A549 (cell line): ENCODE results near the gene SFXN1. TPM values are rescaled to one million over a fixed set of nuclear protein-coding genes. Genes with fewer than 3 reads are reported as not detected.
A peak's percentile ranks its signal among the peaks of the same experiment; 100 is the strongest.

Experiments used
- ATAC-seq, 2 experiments: fragments of 200-7000 bp in 1 of 2; fragments of >200 bp in 1 of 2; cut with Nextera tagmentation in 1 of 2; cut with Tn5 transposase in 1 of 2; 3 replicates each; pipeline versions ENCODE4 v1.8.0 to v1.9.1; 2018 to 2020; ENCODE audit warnings: mild to moderate bottlenecking in 1 of 2, moderate library complexity in 1 of 2
- CTCF ChIA-PET: fragments of 300-600 bp; sonication (Branson Sonifier 250); formaldehyde crosslinking; extraction: SDS; loops from one replicate; lab custom pipeline; 2021; ENCODE audit warnings: antibody characterized with exemption, inconsistent platforms; lab: Yijun Ruan, JAX
- POLR2A ChIA-PET: fragments of 350-600 bp; formaldehyde crosslinking; extraction: SDS; loops from one replicate; lab custom pipeline; 2021; ENCODE audit warnings: antibody characterized with exemption, inconsistent platforms; lab: Yijun Ruan, JAX
- DNase-seq, 2 experiments: peaks; one replicate each; pipeline versions ENCODE4 v3.0.0 to v3.0.0-alpha.2; 2011 to 2016; ENCODE audit warnings: low read depth in 1 of 2, low spot score in 1 of 2
- FAIRE-seq: peaks from 2 replicates; lab custom pipeline; 2011; peaks lifted over from hg19 to GRCh38; lab: Jason Lieb, UNC
- H3K27ac ChIP-seq, 2 experiments: fragments of >200 bp; sonication (Bioruptor Twin); formaldehyde crosslinking; 3 replicates each; pipeline ENCODE4 v1.5.1; 2016 to 2017
- H3K4me1 ChIP-seq: fragments of >200 bp; sonication (Bioruptor Twin); formaldehyde crosslinking; 3 replicates; pipeline ENCODE4 v1.6.1; 2016
- H3K4me2 ChIP-seq: fragments of >200 bp; sonication (Bioruptor Twin); formaldehyde crosslinking; 3 replicates; pipeline ENCODE4 v1.6.1; 2016
- H3K4me3 ChIP-seq: fragments of >200 bp; sonication (Bioruptor Twin); formaldehyde crosslinking; 3 replicates; pipeline ENCODE4 v1.5.1; 2016
- H3K9me3 ChIP-seq: fragments of >200 bp; sonication (Bioruptor Twin); formaldehyde crosslinking; 3 replicates; pipeline ENCODE4 v1.6.1; 2016
- BHLHE40 ChIP-seq: IDR thresholded peaks from 2 replicates; pipeline ENCODE4 v1.6.1; 2012; ENCODE audit warnings: low read depth, low read length, inconsistent platforms
- CBX2 ChIP-seq: fragments of 200-600 bp; sonication (generic); IDR thresholded peaks from 2 replicates; pipeline ENCODE4 v1.6.1; 2016; ENCODE audit warnings: low read depth, mild to moderate bottlenecking, borderline replicate concordance
- CBX8 ChIP-seq: fragments of 200-600 bp; sonication (generic); IDR thresholded peaks from 2 replicates; pipeline ENCODE4 v1.6.1; 2016
- CEBPB ChIP-seq, 2 experiments: fragments of >200 bp in 1 of 2; sonication (Bioruptor Twin) in 1 of 2; formaldehyde crosslinking in 1 of 2; IDR thresholded peaks; 2 replicates each; pipeline ENCODE4 v1.6.1; 2012 to 2016
- CHD2 ChIP-seq: fragments of 150-350 bp; IDR thresholded peaks from 2 replicates; pipeline ENCODE4 v1.6.1; 2014; ENCODE audit warnings: low read length; ENCODE audit not compliant: partially characterized antibody
- CHD4 ChIP-seq: fragments of 200-600 bp; sonication (generic); IDR thresholded peaks from 2 replicates; pipeline ENCODE4 v1.6.1; 2016; ENCODE audit warnings: antibody characterized with exemption, mild to moderate bottlenecking, borderline replicate concordance
- FOSL2 ChIP-seq, 2 experiments: fragments of 450-650 bp in 1 of 2; fragments of >200 bp in 1 of 2; sonication (Bioruptor Twin) in 1 of 2; formaldehyde crosslinking; IDR thresholded peaks; 2 replicates each; pipeline versions ENCODE4 v1.5.0 to v1.6.1; 2016 to 2020; ENCODE audit warnings: mild to moderate bottlenecking in 1 of 2, moderate library complexity in 1 of 2
- FOXS1 ChIP-seq: fragments of 250-450 bp; sonication (Bioruptor Pico); IDR thresholded peaks from 2 replicates; pipeline ENCODE4 v1.5.0; 2020; ENCODE audit warnings: mild to moderate bottlenecking, moderate library complexity
- HOXA7 ChIP-seq: fragments of 250-450 bp; sonication (Bioruptor Pico); IDR thresholded peaks from 2 replicates; pipeline ENCODE4 v1.5.0; 2020; ENCODE audit warnings: mild to moderate bottlenecking, moderate library complexity
- HOXB13 ChIP-seq: fragments of 250-450 bp; sonication (Bioruptor Pico); IDR thresholded peaks from 2 replicates; pipeline ENCODE4 v1.5.0; 2020; ENCODE audit warnings: low read depth, mild to moderate bottlenecking, moderate library complexity
- MAFK ChIP-seq: fragments of 450-650 bp; IDR thresholded peaks from 2 replicates; pipeline ENCODE4 v1.6.1; 2014; ENCODE audit not compliant: partially characterized antibody
- MAZ ChIP-seq: fragments of 150-350 bp; IDR thresholded peaks from 2 replicates; pipeline ENCODE4 v1.6.1; 2014; ENCODE audit warnings: antibody characterized with exemption, low read depth, low read length, borderline replicate concordance
- MYC ChIP-seq: IDR thresholded peaks from 2 replicates; pipeline ENCODE4 v1.6.1; 2012; ENCODE audit warnings: mild to moderate bottlenecking, inconsistent platforms, low read length, improper control_type of control experiment, borderline replicate concordance
- PHF8 ChIP-seq: fragments of 200-600 bp; sonication (generic); IDR thresholded peaks from 2 replicates; pipeline ENCODE4 v1.6.1; 2016; ENCODE audit warnings: low read depth, mild to moderate bottlenecking, antibody characterized with exemption, moderate library complexity, borderline replicate concordance
- POLR2A ChIP-seq: IDR thresholded peaks from 2 replicates; pipeline ENCODE4 v1.6.1; 2012; ENCODE audit warnings: mild to moderate bottlenecking, low read length
- POLR2AphosphoS2 ChIP-seq: conservative IDR thresholded peaks from 2 replicates; pipeline ENCODE4 v1.6.1; 2012; ENCODE audit warnings: low read length, improper control_type of control experiment, inconsistent platforms
- RAD21 ChIP-seq, 2 experiments: fragments of >200 bp in 1 of 2; sonication (Bioruptor Twin) in 1 of 2; formaldehyde crosslinking in 1 of 2; IDR thresholded peaks in 1 of 2; conservative IDR thresholded peaks in 1 of 2; 2 replicates in 1 of 2; 3 replicates in 1 of 2; pipeline ENCODE4 v1.6.1; 2012 to 2018; ENCODE audit warnings: inconsistent platforms in 1 of 2
- RCOR1 ChIP-seq: fragments of 150-350 bp; IDR thresholded peaks from 2 replicates; pipeline ENCODE4 v1.6.1; 2014; ENCODE audit warnings: antibody characterized with exemption, low read length, low read depth
- RNF2 ChIP-seq: fragments of 200-600 bp; sonication (generic); IDR thresholded peaks from 2 replicates; pipeline ENCODE4 v1.6.1; 2016; ENCODE audit warnings: low read depth, mild to moderate bottlenecking, antibody characterized with exemption, moderate library complexity, borderline replicate concordance
- SREBF2 ChIP-seq: fragments of 450-650 bp; IDR thresholded peaks from 2 replicates; pipeline ENCODE4 v1.6.1; 2014; ENCODE audit warnings: mild to moderate bottlenecking, moderate library complexity
- TFCP2L1 ChIP-seq: fragments of 250-450 bp; sonication (Bioruptor Pico); IDR thresholded peaks from 2 replicates; pipeline ENCODE4 v1.5.0; 2021; ENCODE audit warnings: mild to moderate bottlenecking
- TP53 ChIP-seq: fragments of 250-450 bp; sonication (Bioruptor Pico); IDR thresholded peaks from 2 replicates; pipeline ENCODE4 v1.5.0; 2021; ENCODE audit warnings: mild to moderate bottlenecking, moderate library complexity
- ZFP36 ChIP-seq: fragments of 450-650 bp; IDR thresholded peaks from 2 replicates; pipeline ENCODE4 v1.6.1; 2014; ENCODE audit warnings: borderline replicate concordance; ENCODE audit not compliant: partially characterized antibody
- ZNF302 ChIP-seq: fragments of 250-450 bp; sonication (Bioruptor Pico); IDR thresholded peaks from 2 replicates; pipeline ENCODE4 v1.9.0; 2021; ENCODE audit warnings: inconsistent platforms, mild to moderate bottlenecking, moderate library complexity
- ZSCAN20 ChIP-seq: fragments of 250-450 bp; sonication (Bioruptor Pico); IDR thresholded peaks from 2 replicates; pipeline ENCODE4 v1.8.0; 2022; ENCODE audit warnings: mild to moderate bottlenecking, moderate library complexity
- WGBS: methylation state at CpG from one replicate; pipeline ENCODE4 v1.1.6; 2017; ENCODE audit errors: missing lambda C conversion rate; 5-methylcytosine and 5-hydroxymethylcytosine counted together
- polyA plus RNA-seq, 4 experiments: library from polyadenylated mRNA; depleted of rRNA in 3 of 4; stranded (reverse); fragments of >200 nt; fragmentation: RNase III in 1 of 4; extraction: RNeasy Plus Mini Kit Qiagen cat#74134 plus additional on column Dnase treatment in 1 of 4; gene quantifications; 2 replicates in 3 of 4; 3 replicates in 1 of 4; pipeline ENCODE4 v1.2.3, GENCODE V29; 2011 to 2017
- TF ChIP-seq, protein P1 (sequence below): IDR thresholded peaks from 2 replicates; pipeline ENCODE4 v1.6.1; 2012
- TF ChIP-seq, protein P2 (sequence below): IDR thresholded peaks from 2 replicates; pipeline ENCODE4 v1.6.1; 2012
- TF ChIP-seq, protein P3 (sequence below): fragments of 250-450 bp; sonication (Bioruptor Pico); IDR thresholded peaks from 2 replicates; pipeline ENCODE4 v1.5.0; 2020; ENCODE audit warnings: low read depth, mild to moderate bottlenecking, moderate library complexity

The SFXN1 gene
- polyA plus RNA-seq, 2 of the 4 experiments (the other 2 are of a cell fraction), result 79.6 to 190 TPM

GRCh38 chr5:175491223-175491622 is 12.9 kb downstream of the SFXN1 start:
- H3K4me3 ChIP-seq, result no peak overlapping the region
- H3K4me1 ChIP-seq, result peaks cover 27% of the 10 kb centered on the region
- 83% methylated on average over 6 of the region's 6 CpGs for WGBS
- ATAC-seq (no peak), DNase-seq (no peak), FAIRE-seq (no peak)
- H3K4me2 ChIP-seq, result no peak overlapping the region
- ChIA-PET POLR2A (no interaction called here), CTCF (interaction anchor here (0.7 to 1.9 kb wide), 3 partner anchors 43 to 646 kb away, joined by 3 to 6 read pairs (median 4); no protein-coding TSS in a partner anchor)
- TF ChIP-seq FOXS1, result no peak
- no peak for TF ChIP-seq ZNF302 (CRISPR knock-in tag)
- no peak for TF ChIP-seq BHLHE40
- TF ChIP-seq HOXB13 (CRISPR knock-in tag), result no peak
- no peak for TF ChIP-seq POLR2A
- TF ChIP-seq, protein P1, sequence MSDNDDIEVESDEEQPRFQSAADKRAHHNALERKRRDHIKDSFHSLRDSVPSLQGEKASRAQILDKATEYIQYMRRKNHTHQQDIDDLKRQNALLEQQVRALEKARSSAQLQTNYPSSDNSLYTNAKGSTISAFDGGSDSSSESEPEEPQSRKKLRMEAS, result no peak
- H3K9me3 ChIP-seq, result no peaks in the 10 kb centered on the region
- H3K27ac ChIP-seq, result no peak overlapping the region

- Histone ChIP-seq H3K4me1 (peaks cover 21% of the 10 kb centered on the region), H3K4me3 (no peak overlapping the region), H3K9me3 (no peaks in the 10 kb centered on the region), H3K27ac (peak overlapping the region in 1 of 2 experiments; percentile 61; a peak in 3 of 6 replicates), H3K4me2 (peak overlapping the region; percentile 52; the same call in 2 of the 3 replicates)
- TF ChIP-seq CHD4 (no peak), MYC (no peak), ZFP36 (no peak), BHLHE40 (no peak), MAFK (no peak), MAZ (no peak), FOSL2 (IDR thresholded peaks at IDR 0.05) (no peak), FOSL2 (CRISPR knock-in tag; IDR thresholded peaks at IDR 0.05) (no peak), POLR2AphosphoS2 (no peak), CHD2 (no peak), CBX2 (no peak), RNF2 (no peak), CBX8 (no peak), CEBPB (IDR thresholded peaks at IDR 0.05) (no peak), RAD21 (conservative IDR thresholded peaks at IDR 0.05 in 1 of 2, IDR thresholded peaks at IDR 0.05 in 1 of 2) (no peak), TP53 (no peak)
- TF ChIP-seq, protein P2, sequence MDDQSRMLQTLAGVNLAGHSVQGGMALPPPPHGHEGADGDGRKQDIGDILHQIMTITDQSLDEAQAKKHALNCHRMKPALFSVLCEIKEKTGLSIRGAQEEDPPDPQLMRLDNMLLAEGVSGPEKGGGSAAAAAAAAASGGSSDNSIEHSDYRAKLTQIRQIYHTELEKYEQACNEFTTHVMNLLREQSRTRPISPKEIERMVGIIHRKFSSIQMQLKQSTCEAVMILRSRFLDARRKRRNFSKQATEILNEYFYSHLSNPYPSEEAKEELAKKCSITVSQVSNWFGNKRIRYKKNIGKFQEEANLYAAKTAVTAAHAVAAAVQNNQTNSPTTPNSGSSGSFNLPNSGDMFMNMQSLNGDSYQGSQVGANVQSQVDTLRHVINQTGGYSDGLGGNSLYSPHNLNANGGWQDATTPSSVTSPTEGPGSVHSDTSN, result no peak
- no peak for FAIRE-seq
- POLR2A ChIA-PET, result no interaction called here
- no peak for ATAC-seq
- whole genome bisulfite sequencing, result 94% methylated on average over 7 of the region's 7 CpGs
- CTCF ChIA-PET, result interaction anchor here (1.4 kb wide), 1 partner anchor 29 kb away, joined by 6 read pairs; no protein-coding TSS in a partner anchor
- no peak for DNase-seq
Observed at GRCh38 chr5:175493260-175493659, 14.9 kb downstream of the SFXN1 start.

GRCh38 chr5:175493726-175494125 is 15.4 kb downstream of the SFXN1 start:
- TF ChIP-seq CHD2 (no peak), SREBF2 (no peak), HOXA7 (CRISPR knock-in tag) (no peak), TFCP2L1 (CRISPR knock-in tag) (no peak), ZSCAN20 (CRISPR knock-in tag) (no peak), PHF8 (no peak), POLR2AphosphoS2 (no peak), RCOR1 (no peak)
- TF ChIP-seq, protein P3, sequence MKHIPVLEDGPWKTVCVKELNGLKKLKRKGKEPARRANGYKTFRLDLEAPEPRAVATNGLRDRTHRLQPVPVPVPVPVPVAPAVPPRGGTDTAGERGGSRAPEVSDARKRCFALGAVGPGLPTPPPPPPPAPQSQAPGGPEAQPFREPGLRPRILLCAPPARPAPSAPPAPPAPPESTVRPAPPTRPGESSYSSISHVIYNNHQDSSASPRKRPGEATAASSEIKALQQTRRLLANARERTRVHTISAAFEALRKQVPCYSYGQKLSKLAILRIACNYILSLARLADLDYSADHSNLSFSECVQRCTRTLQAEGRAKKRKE (CRISPR knock-in tag), result no peak
- ChIA-PET CTCF (interaction anchor here (1.4 kb wide), 1 partner anchor 29 kb away, joined by 6 read pairs; no protein-coding TSS in a partner anchor), POLR2A (no interaction called here)
- Histone ChIP-seq H3K9me3 (no peaks in the 10 kb centered on the region), H3K4me2 (peak overlapping the region; percentile 52), H3K4me3 (no peak overlapping the region), H3K27ac (peak overlapping the region; percentile 18 to 61; a peak in 3 of 6 replicates), H3K4me1 (peaks cover 21% of the 10 kb centered on the region)
- WGBS, result 84% methylated on average over 8 of the region's 8 CpGs
- DNase-seq (no peak), FAIRE-seq (no peak), ATAC-seq (no peak)
